NCI-H2196 treated with DMSO at 0.1 percent for 48 hours (cell line): ENCODE data around the gene PCDHGA11.
"Not testable (repeated sequence)": the region's sequence is repeated elsewhere in the genome, so short reads cannot be mapped to it uniquely, and the experiment has no call there.

ENCODE experiments used
- DNase-seq: peaks from one replicate; lab custom pipeline; 2025; ENCODE audit not compliant: unreplicated experiment; lab: John Stamatoyannopoulos, UW

Gene PCDHGA11

GRCh38 chr5:141430332-141431113 lies 9.7 kb downstream of the PCDHGA11 start, which contains the start of gene PCDHGA12:
TSS of gene PCDHGA12 (plus strand) at chr5:141430507. CDS start at chr5:141430760, 253 bp downstream.
- no peak for DNase-seq

- DNase-seq: no peak
Observed at GRCh38 chr5:141431286-141431685, 10.4 kb downstream of the PCDHGA11 start.

- DNase-seq: not testable (repeated sequence)
Observed at GRCh38 chr5:141432308-141432707, 11.5 kb downstream of the PCDHGA11 start.

GRCh38 chr5:141432726-141433125 lies 11.9 kb downstream of the PCDHGA11 start:
- not testable (repeated sequence) for DNase-seq

GRCh38 chr5:141434006-141434405 lies 13.2 kb downstream of the PCDHGA11 start:
- no peak for DNase-seq

GRCh38 chr5:141437221-141437620 lies 16.4 kb downstream of the PCDHGA11 start:
- no peak for DNase-seq

- DNase-seq: no peak
Observed at GRCh38 chr5:141439411-141440141, 18.7 kb downstream of the PCDHGA11 start.

- DNase-seq: no peak
Observed at GRCh38 chr5:141440341-141440740, 19.5 kb downstream of the PCDHGA11 start.

- DNase-seq: no peak
Observed at GRCh38 chr5:141441571-141442170, 20.8 kb downstream of the PCDHGA11 start.

GRCh38 chr5:141465351-141465750 lies 44.5 kb downstream of the PCDHGA11 start:
- DNase-seq: no peak
